HepG2 (cell line): ENCODE data around the gene MUC21. TPM values are rescaled to one million over a fixed set of nuclear protein-coding genes. Genes with fewer than 3 reads are reported as not detected.
A peak's percentile ranks its signal among the peaks of the same experiment; 100 is the strongest.

ENCODE experiments used
- ATAC-seq: fragments of 200-7000 bp; cut with Tn5 transposase; 3 replicates; pipeline ENCODE4 v1.9.1; 2020; ENCODE audit warnings: mild to moderate bottlenecking, moderate library complexity
- BruUV-seq: library from RNA; stranded (reverse); fragments of 400-500 nt; replicated peaks from 2 replicates; lab custom pipeline; 2021; lab: Mats Ljungman, UMichigan
- CTCF ChIA-PET: fragments of 300-600 bp; formaldehyde crosslinking; extraction: SDS; loops from one replicate; lab custom pipeline; 2021; ENCODE audit warnings: low total read pairs, inconsistent platforms, low intra/inter-chr PET ratio; lab: Yijun Ruan, JAX
- POLR2A ChIA-PET: fragments of 350-600 bp; sonication (Branson Sonifier 250); formaldehyde crosslinking; loops from one replicate; lab custom pipeline; 2020; ENCODE audit warnings: antibody characterized with exemption, inconsistent platforms; lab: Yijun Ruan, JAX
- DNase-seq: peaks from one replicate; pipeline ENCODE4 v3.0.0-alpha.2; 2015; ENCODE audit warnings: low spot score
- FAIRE-seq: peaks from 3 replicates; lab custom pipeline; 2011; peaks lifted over from hg19 to GRCh38; lab: Jason Lieb, UNC
- H2AFZ ChIP-seq: one replicate; pipeline ENCODE4 v1.6.1; 2011; ENCODE audit warnings: low read length, inconsistent platforms
- H3K27ac ChIP-seq: fragments of 300-600 bp; 3 replicates; pipeline ENCODE4 v1.8.0; 2011; ENCODE audit warnings: mixed run types, mild to moderate bottlenecking, mixed read lengths, low read length, inconsistent platforms; ENCODE audit not compliant: insufficient read depth; ENCODE audit errors: extremely low read length
- H3K27me3 ChIP-seq, 2 experiments: fragments of 200-600 bp in 1 of 2; 2 replicates in 1 of 2; 3 replicates in 1 of 2; pipeline versions ENCODE4 v1.6.0 to v1.8.0; 2011; ENCODE audit warnings: low read length in 2 of 2, mild to moderate bottlenecking in 2 of 2, moderate library complexity in 2 of 2, inconsistent platforms in 1 of 2; ENCODE audit not compliant: insufficient read depth in 2 of 2, control insufficient read depth in 1 of 2
- H3K36me3 ChIP-seq, 2 experiments: fragments of 200-600 bp in 1 of 2; replicated peaks in 1 of 2; 2 replicates in 1 of 2; 3 replicates in 1 of 2; pipeline versions ENCODE4 v1.5.1 to v1.8.0; 2011; ENCODE audit warnings: low read length in 2 of 2, inconsistent platforms in 1 of 2; ENCODE audit not compliant: insufficient read depth in 2 of 2, control insufficient read depth in 1 of 2
- H3K4me1 ChIP-seq: 2 replicates; pipeline ENCODE4 v1.5.1; 2012; ENCODE audit warnings: low read length, inconsistent platforms; ENCODE audit not compliant: insufficient read depth
- H3K4me2 ChIP-seq: 2 replicates; pipeline ENCODE4 v1.6.0; 2011; ENCODE audit warnings: low read depth, low read length, inconsistent platforms
- H3K4me3 ChIP-seq, 3 experiments: fragments of 200-600 bp in 1 of 3; sonication (generic), shearing (Covaris generic) in 1 of 3; replicated peaks in 1 of 3; 2 replicates each; pipeline ENCODE4 v1.5.1; 2011 to 2016; ENCODE audit warnings: low read length in 3 of 3, inconsistent platforms in 2 of 3, low read depth in 2 of 3, mild to moderate bottlenecking in 2 of 3, control low read depth in 1 of 3, mixed read lengths in 1 of 3; ENCODE audit not compliant: insufficient read depth in 1 of 3
- H3K79me2 ChIP-seq: one replicate; pipeline ENCODE4 v1.6.1; 2011; ENCODE audit warnings: low read length, inconsistent platforms; ENCODE audit not compliant: insufficient read depth
- H3K9ac ChIP-seq: 2 replicates; pipeline ENCODE4 v1.6.0; 2011; ENCODE audit warnings: mild to moderate bottlenecking, low read depth, low read length, inconsistent platforms; ENCODE audit not compliant: insufficient read depth
- H3K9me3 ChIP-seq: 2 replicates; pipeline ENCODE4 v1.5.1; 2012; ENCODE audit warnings: mild to moderate bottlenecking, low read length
- H4K20me1 ChIP-seq: 2 replicates; pipeline ENCODE4 v1.6.0; 2011; ENCODE audit warnings: inconsistent platforms, mild to moderate bottlenecking, low read length, moderate library complexity; ENCODE audit not compliant: insufficient read depth
- ATF7 ChIP-seq, 2 experiments: fragments of 450-650 bp in 1 of 2; sonication (generic) in 1 of 2; formaldehyde crosslinking in 1 of 2; IDR thresholded peaks; 2 replicates each; pipeline versions ENCODE4 v1.4.0 to v1.6.1; 2016 to 2020; ENCODE audit warnings: antibody characterized with exemption in 1 of 2, mild to moderate bottlenecking in 1 of 2, missing genetic modification reagents in 1 of 2
- CEBPB ChIP-seq: IDR thresholded peaks from 2 replicates; pipeline ENCODE4 v1.6.1; 2011; ENCODE audit warnings: low read depth, low read length, improper control_type of control experiment, borderline replicate concordance
- SNAI1 ChIP-seq: sonication (generic); formaldehyde crosslinking; IDR thresholded peaks from 2 replicates; pipeline ENCODE4 v1.5.0; 2020; ENCODE audit warnings: mild to moderate bottlenecking, missing genetic modification reagents, borderline replicate concordance
- SRSF9 ChIP-seq: fragments of 200-400 bp; formaldehyde crosslinking; IDR thresholded peaks from 2 replicates; pipeline ENCODE4 v1.6.1; 2018; ENCODE audit warnings: borderline replicate concordance, mild to moderate bottlenecking, low read depth, low read length; ENCODE audit not compliant: insufficient read depth, poor library complexity, severe bottlenecking
- TBL1XR1 ChIP-seq: fragments of 150-350 bp; IDR thresholded peaks from 2 replicates; pipeline ENCODE4 v1.6.1; 2014; ENCODE audit warnings: borderline replicate concordance, low read length; ENCODE audit not compliant: partially characterized antibody
- ZNF775 ChIP-seq: sonication (generic); formaldehyde crosslinking; IDR thresholded peaks from 2 replicates; pipeline ENCODE4 v1.4.0; 2020; ENCODE audit warnings: missing genetic modification reagents, mild to moderate bottlenecking, moderate library complexity, borderline replicate concordance
- WGBS: methylation state at CpG from one replicate; pipeline ENCODE4 v1.1.6; 2017; ENCODE audit warnings: low lambda C conversion rate; 5-methylcytosine and 5-hydroxymethylcytosine counted together
- in situ Hi-C: cut with HindIII; loops from 2 replicates; pipeline ENCODE4 v1.10.0; 2017; ENCODE audit warnings: low pct_unique_long_range_greater_than_20kb; ENCODE audit not compliant: extremely low pct_ligation_motif_present
- intact Hi-C: fragments of 100-400 bp; cut with micrococcal nuclease; formaldehyde crosslinking; loops from one replicate; pipeline ENCODE4 v1.10.0; 2022; ENCODE audit not compliant: unreplicated experiment
- polyA plus RNA-seq, 8 experiments: library from polyadenylated mRNA; depleted of rRNA in 3 of 8; stranded (reverse) in 7 of 8; unstranded in 1 of 8; fragments of >200 nt; fragmentation: Illumina TruSeq in 4 of 8; extraction: Trizol in 4 of 8; gene quantifications; 2 replicates each; pipeline versions ENCODE4 v1.2.1 to v1.2.3, GENCODE V29; 2011 to 2016; ENCODE audit warnings: low read depth in 4 of 8, missing spikeins in 1 of 8, mixed read lengths in 1 of 8; ENCODE audit not compliant: insufficient read depth in 1 of 8
- total RNA-seq, 5 experiments: library from RNA; depleted of rRNA; stranded (reverse); fragments of >200 nt; fragmentation: Illumina TruSeq; extraction: Trizol; gene quantifications; 2 replicates each; pipeline ENCODE4 v1.2.3, GENCODE V29; 2016; ENCODE audit warnings: low read depth in 1 of 5

MUC21 gene
- total and polyA plus RNA-seq, 2 of the 13 experiments (the other 11 are each of a cell fraction or from before 2014, with no cell fraction given): not detected

GRCh38 chr6:31033075-31033474, 49.6 kb downstream of the MUC21 start:
- Histone ChIP-seq H3K9me3 (no peaks in the 10 kb centered on the region), H2AFZ (no peak overlapping the region), H3K4me3 (no peak overlapping the region), H3K27ac (no peak overlapping the region), H3K4me2 (no peak overlapping the region), H3K4me1 (no peaks in the 10 kb centered on the region), H3K36me3 (no peaks in the 10 kb centered on the region), H3K27me3 (peaks cover 0 to 4% of the 10 kb centered on the region in 2 experiments; a peak in 1 of 5 replicates), H3K79me2 (no peaks in the 10 kb centered on the region), H3K9ac (no peak overlapping the region), H4K20me1 (no peaks in the 10 kb centered on the region)
- intact Hi-C loops: no loop called here
- ChIA-PET CTCF (no interaction called here), POLR2A (no interaction called here)
- in situ Hi-C loops: no loop called here
- DNase-seq (no peak), FAIRE-seq (no peak), ATAC-seq (no peak)
- 31% methylated on average over 4 of the region's 4 CpGs for WGBS
- TF ChIP-seq TBL1XR1: no peak
- TF ChIP-seq SRSF9: peak; percentile 49
- BruUV-seq: no TSS peak

- Histone ChIP-seq H3K36me3 (no peaks in the 10 kb centered on the region), H3K79me2 (no peaks in the 10 kb centered on the region), H3K4me2 (no peak overlapping the region), H4K20me1 (no peaks in the 10 kb centered on the region), H3K9me3 (no peaks in the 10 kb centered on the region), H3K27me3 (peaks cover 0 to 7% of the 10 kb centered on the region in 2 experiments; a peak in 2 of 5 replicates), H3K27ac (no peak overlapping the region), H3K4me3 (no peak overlapping the region), H3K4me1 (peaks cover 2% of the 10 kb centered on the region), H3K9ac (no peak overlapping the region), H2AFZ (no peak overlapping the region)
- DNase-seq (no peak), FAIRE-seq (no peak), ATAC-seq (no peak)
- WGBS: under 1% methylated on average over 4 of the region's 4 CpGs
- intact Hi-C loops: no loop called here
- TF ChIP-seq SNAI1 (CRISPR knock-in tag): no peak
- TF ChIP-seq CEBPB: peak; percentile 43
- TF ChIP-seq ZNF775 (CRISPR knock-in tag): no peak
- peak; percentile 26; the same call in 1 of the 2 replicates for TF ChIP-seq ATF7 (IDR thresholded peaks at IDR 0.05)
- no peak for TF ChIP-seq ATF7 (CRISPR knock-in tag; IDR thresholded peaks at IDR 0.05)
- ChIA-PET POLR2A (no interaction called here), CTCF (no interaction called here)
- in situ Hi-C loops: no loop called here
- no TSS peak for BruUV-seq
Measured at GRCh38 chr6:31035862-31036497, 52.5 kb downstream of the MUC21 start.
